Measurements from ENCODE around the gene TUBG1. TPM values are rescaled to one million over a fixed set of nuclear protein-coding genes. Genes with fewer than 3 reads are reported as not detected.

The TUBG1 gene
- total RNA-seq, 1 experiment from 2014 or later: 114 TPM

DNA sequence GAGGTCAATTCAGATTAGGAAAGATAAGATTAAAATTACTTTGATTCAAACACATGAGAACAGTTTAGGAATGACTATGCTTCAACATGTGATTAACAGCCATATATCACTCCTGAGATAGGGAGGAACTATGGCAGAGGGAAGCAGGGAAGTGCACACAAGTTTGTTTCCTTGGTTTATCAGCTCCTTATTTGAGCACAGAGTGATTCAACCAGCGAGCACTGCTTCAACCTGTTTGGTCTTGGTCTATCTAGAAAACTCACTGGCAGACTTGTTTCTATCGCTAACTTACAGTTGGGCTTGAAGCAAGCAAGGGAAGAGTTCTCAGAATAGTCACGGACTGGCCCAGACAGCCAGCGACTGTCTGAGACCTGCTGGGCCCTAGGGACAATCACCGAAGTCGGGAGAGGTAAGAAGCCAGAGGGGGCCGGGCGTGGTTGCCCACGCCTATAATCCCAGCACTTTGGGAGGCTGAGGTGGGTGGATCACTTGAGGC is 23.5 kb downstream of the TUBG1 start:
- Histone ChIP-seq H3F3A (ENCODE audit: low read length, unreplicated experiment) (no peaks in the 10 kb centered on the region), H3K27me3 (ENCODE audit: low read length) (no peaks in the 10 kb centered on the region), H3K79me2 (ENCODE audit: low read length) (no peaks in the 10 kb centered on the region), H3K9me2 (replicated peaks; ENCODE audit: low read length) (no peaks in the 10 kb centered on the region), H3K4me1 (ENCODE audit: insufficient read depth, low read length) (no peaks in the 10 kb centered on the region), H3K27ac (ENCODE audit: low read length) (no peak overlapping the region), H4K20me1 (ENCODE audit: low read length) (no peaks in the 10 kb centered on the region), H3K4me3 (ENCODE audit: low read length) (no peak overlapping the region), H2AFZ (ENCODE audit: low read length) (no peak overlapping the region), H3K36me3 (ENCODE audit: low read depth, low read length) (no peaks in the 10 kb centered on the region), H3K9ac (ENCODE audit: low read length) (no peak overlapping the region), H3K4me2 (ENCODE audit: low read length) (no peak overlapping the region), H3K9me3 (ENCODE audit: low read length) (no peaks in the 10 kb centered on the region)
- DNase-seq (no peak), ATAC-seq (no peak)
- no TSS peak for BruUV-seq (replicated peaks)
- ChIA-PET CTCF (no interaction called here), POLR2A (ENCODE audit: unreplicated experiment) (no interaction called here)
- intact Hi-C loops (cut with micrococcal nuclease): no loop called here
- no peak for TF ChIP-seq EZH2 (IDR thresholded peaks at IDR 0.05; ENCODE audit: low read length, unreplicated experiment)
- no peak for TF ChIP-seq EZH2phosphoT487 (IDR thresholded peaks at IDR 0.05; ENCODE audit: borderline replicate concordance, low read length)

GRCh38 chr17:42639525-42640113 is 30.1 kb downstream of the TUBG1 start:
- no peaks in the 10 kb centered on the region for H3F3A ChIP-seq (ENCODE audit: low read length, unreplicated experiment)
- POLR2A ChIA-PET (ENCODE audit: unreplicated experiment): no interaction called here

DNA sequence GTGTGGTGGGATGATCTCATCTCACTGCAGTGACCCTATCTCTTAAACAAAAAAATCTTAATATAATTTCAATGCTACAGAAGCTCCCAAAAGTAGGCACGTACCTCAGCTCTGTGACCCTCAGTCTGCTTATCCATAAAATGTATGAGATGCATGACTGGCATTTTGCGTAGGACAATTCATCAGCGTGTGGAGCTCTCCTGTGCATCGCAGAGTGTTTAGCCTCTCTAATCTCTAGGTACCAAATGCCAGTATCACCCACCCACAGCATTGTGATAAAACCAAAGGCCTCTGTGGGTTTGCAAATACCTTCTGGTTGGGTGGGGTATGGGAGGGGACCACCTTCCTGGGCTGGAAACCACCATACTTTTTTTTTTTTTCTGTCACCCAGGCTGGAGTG is 30.6 kb downstream of the TUBG1 start:
- Histone ChIP-seq H3K27me3 (ENCODE audit: low read length) (no peaks in the 10 kb centered on the region), H3K4me2 (ENCODE audit: low read length) (no peak overlapping the region), H3K4me3 (ENCODE audit: low read length) (no peak overlapping the region), H3K79me2 (ENCODE audit: low read length) (no peaks in the 10 kb centered on the region), H2AFZ (ENCODE audit: low read length) (no peak overlapping the region), H4K20me1 (ENCODE audit: low read length) (no peaks in the 10 kb centered on the region), H3K9ac (ENCODE audit: low read length) (no peak overlapping the region), H3K9me3 (ENCODE audit: low read length) (no peaks in the 10 kb centered on the region), H3F3A (ENCODE audit: low read length, unreplicated experiment) (no peaks in the 10 kb centered on the region), H3K36me3 (ENCODE audit: low read depth, low read length) (no peaks in the 10 kb centered on the region), H3K27ac (ENCODE audit: low read length) (no peak overlapping the region), H3K9me2 (replicated peaks; ENCODE audit: low read length) (no peaks in the 10 kb centered on the region), H3K4me1 (ENCODE audit: insufficient read depth, low read length) (no peaks in the 10 kb centered on the region)
- ATAC-seq: no peak
- CTCF ChIA-PET: no interaction called here
- no TSS peak for BruUV-seq (replicated peaks)
- intact Hi-C loops (cut with micrococcal nuclease): no loop called here
- DNase-seq: no peak
- TF ChIP-seq, protein P1, sequence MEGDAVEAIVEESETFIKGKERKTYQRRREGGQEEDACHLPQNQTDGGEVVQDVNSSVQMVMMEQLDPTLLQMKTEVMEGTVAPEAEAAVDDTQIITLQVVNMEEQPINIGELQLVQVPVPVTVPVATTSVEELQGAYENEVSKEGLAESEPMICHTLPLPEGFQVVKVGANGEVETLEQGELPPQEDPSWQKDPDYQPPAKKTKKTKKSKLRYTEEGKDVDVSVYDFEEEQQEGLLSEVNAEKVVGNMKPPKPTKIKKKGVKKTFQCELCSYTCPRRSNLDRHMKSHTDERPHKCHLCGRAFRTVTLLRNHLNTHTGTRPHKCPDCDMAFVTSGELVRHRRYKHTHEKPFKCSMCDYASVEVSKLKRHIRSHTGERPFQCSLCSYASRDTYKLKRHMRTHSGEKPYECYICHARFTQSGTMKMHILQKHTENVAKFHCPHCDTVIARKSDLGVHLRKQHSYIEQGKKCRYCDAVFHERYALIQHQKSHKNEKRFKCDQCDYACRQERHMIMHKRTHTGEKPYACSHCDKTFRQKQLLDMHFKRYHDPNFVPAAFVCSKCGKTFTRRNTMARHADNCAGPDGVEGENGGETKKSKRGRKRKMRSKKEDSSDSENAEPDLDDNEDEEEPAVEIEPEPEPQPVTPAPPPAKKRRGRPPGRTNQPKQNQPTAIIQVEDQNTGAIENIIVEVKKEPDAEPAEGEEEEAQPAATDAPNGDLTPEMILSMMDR (conservative IDR thresholded peaks at IDR 0.05; ENCODE audit: low read depth, low read length): no peak
- no peak for TF ChIP-seq EZH2phosphoT487 (IDR thresholded peaks at IDR 0.05; ENCODE audit: borderline replicate concordance, low read length)
- POLR2A ChIA-PET (ENCODE audit: unreplicated experiment): no interaction called here

More at GRCh38 chr17:42639525-42640113, 30.1 kb downstream of the TUBG1 start:
- no peak for ATAC-seq
- BruUV-seq (replicated peaks): no TSS peak
- CTCF ChIA-PET: no interaction called here
- no peaks in the 10 kb centered on the region for H3K9me2 ChIP-seq (replicated peaks; ENCODE audit: low read length)
- no peak overlapping the region for H3K9ac ChIP-seq (ENCODE audit: low read length)
- no peaks in the 10 kb centered on the region for H3K27me3 ChIP-seq (ENCODE audit: low read length)
- H3K4me2 ChIP-seq (ENCODE audit: low read length): no peak overlapping the region
- H3K9me3 ChIP-seq (ENCODE audit: low read length): no peaks in the 10 kb centered on the region
- no peak for DNase-seq
- H3K4me1 ChIP-seq (ENCODE audit: insufficient read depth, low read length): no peaks in the 10 kb centered on the region
- intact Hi-C loops (cut with micrococcal nuclease): no loop called here
- H2AFZ ChIP-seq (ENCODE audit: low read length): no peak overlapping the region
- H3K27ac ChIP-seq (ENCODE audit: low read length): no peak overlapping the region
- no peaks in the 10 kb centered on the region for H3K36me3 ChIP-seq (ENCODE audit: low read depth, low read length)
- no peaks in the 10 kb centered on the region for H3K79me2 ChIP-seq (ENCODE audit: low read length)
- no peaks in the 10 kb centered on the region for H4K20me1 ChIP-seq (ENCODE audit: low read length)
- no peak overlapping the region for H3K4me3 ChIP-seq (ENCODE audit: low read length)
- TF ChIP-seq EZH2phosphoT487 (IDR thresholded peaks at IDR 0.05; ENCODE audit: borderline replicate concordance, low read length) (no peak), EZH2 (IDR thresholded peaks at IDR 0.05; ENCODE audit: low read length, unreplicated experiment) (no peak)
- TF ChIP-seq, protein P1 (conservative IDR thresholded peaks at IDR 0.05; ENCODE audit: low read depth, low read length): no peak

Data from PC-3 (cell line).